ENCODE measurements around the gene UFSP2. TPM values are rescaled to one million over a fixed set of nuclear protein-coding genes. Genes with fewer than 3 reads are reported as not detected.

Gene UFSP2
- polyA plus RNA-seq, 2 donors: 8.3 to 18.1 TPM

- no peak overlapping the region for H3K27ac ChIP-seq (ENCODE audit: low read depth in 2 of 2, low read length in 1 of 2)
These were observed 31.1 kb downstream of the UFSP2 start for GRCh38 chr4:185394568-185395237.

GRCh38 chr4:185392156-185392555, 33.6 kb downstream of the UFSP2 start:
- H3K27ac ChIP-seq (ENCODE audit: low read depth in 2 of 2, low read length in 1 of 2): no peak overlapping the region
- H3K4me1 ChIP-seq (ENCODE audit: control insufficient read depth in 2 of 2, insufficient read depth in 2 of 2, low read length in 1 of 2): peaks cover 0 to 2% of the 10 kb centered on the region in 2 donors
- H3K4me3 ChIP-seq (ENCODE audit: low read depth in 1 of 2, low read length in 2 of 2): no peak overlapping the region
- WGBS, 2 donors: 78 to 82% methylated on average over 1 of the region's 1 CpG
- H3K9me3 ChIP-seq (ENCODE audit: control insufficient read depth in 2 of 2, insufficient read depth in 1 of 2, low read depth in 1 of 2, low read length in 1 of 2): no peaks in the 10 kb centered on the region
- no peaks in the 10 kb centered on the region for H3K36me3 ChIP-seq (ENCODE audit: control insufficient read depth in 2 of 2, insufficient read depth in 2 of 2, low read length in 1 of 2)
- no peaks in the 10 kb centered on the region for H3K27me3 ChIP-seq (ENCODE audit: control insufficient read depth in 1 of 2, insufficient read depth in 2 of 2, low read length in 2 of 2)

More at GRCh38 chr4:185394568-185395237, 31.1 kb downstream of the UFSP2 start:
- no peaks in the 10 kb centered on the region for H3K27me3 ChIP-seq (ENCODE audit: control insufficient read depth in 1 of 2, insufficient read depth in 2 of 2, low read length in 2 of 2)
- H3K9me3 ChIP-seq (ENCODE audit: control insufficient read depth in 2 of 2, insufficient read depth in 1 of 2, low read depth in 1 of 2, low read length in 1 of 2): no peaks in the 10 kb centered on the region
- WGBS, 2 donors: 44 to 47% methylated on average over 12 of the region's 12 CpGs
- no peaks in the 10 kb centered on the region for H3K4me1 ChIP-seq (ENCODE audit: control insufficient read depth in 2 of 2, insufficient read depth in 2 of 2, low read length in 1 of 2)
- H3K4me3 ChIP-seq (ENCODE audit: low read depth in 1 of 2, low read length in 2 of 2): peak overlapping the region in 1 of 2 donors; percentile 50
- no peaks in the 10 kb centered on the region for H3K36me3 ChIP-seq (ENCODE audit: control insufficient read depth in 2 of 2, insufficient read depth in 2 of 2, low read length in 1 of 2)

- Histone ChIP-seq H3K27ac (ENCODE audit: low read depth in 2 of 2, low read length in 1 of 2) (no peak overlapping the region), H3K27me3 (ENCODE audit: control insufficient read depth in 1 of 2, insufficient read depth in 2 of 2, low read length in 2 of 2) (no peaks in the 10 kb centered on the region), H3K4me1 (ENCODE audit: control insufficient read depth in 2 of 2, insufficient read depth in 2 of 2, low read length in 1 of 2) (peaks cover 0 to 2% of the 10 kb centered on the region in 2 donors), H3K36me3 (ENCODE audit: control insufficient read depth in 2 of 2, insufficient read depth in 2 of 2, low read length in 1 of 2) (no peaks in the 10 kb centered on the region), H3K9me3 (ENCODE audit: control insufficient read depth in 2 of 2, insufficient read depth in 1 of 2, low read depth in 1 of 2, low read length in 1 of 2) (no peaks in the 10 kb centered on the region), H3K4me3 (ENCODE audit: low read depth in 1 of 2, low read length in 2 of 2) (no peak overlapping the region)
- WGBS, 2 donors: 94 to 96% methylated on average over 6 of the region's 6 CpGs
These were observed 34.8 kb downstream of the UFSP2 start for GRCh38 chr4:185390941-185391340.

- Histone ChIP-seq H3K4me3 (ENCODE audit: low read depth in 1 of 2, low read length in 2 of 2) (no peak overlapping the region), H3K4me1 (ENCODE audit: control insufficient read depth in 2 of 2, insufficient read depth in 2 of 2, low read length in 1 of 2) (peaks cover 0 to 2% of the 10 kb centered on the region in 2 donors), H3K27me3 (ENCODE audit: control insufficient read depth in 1 of 2, insufficient read depth in 2 of 2, low read length in 2 of 2) (no peaks in the 10 kb centered on the region), H3K36me3 (ENCODE audit: control insufficient read depth in 2 of 2, insufficient read depth in 2 of 2, low read length in 1 of 2) (no peaks in the 10 kb centered on the region), H3K27ac (ENCODE audit: low read depth in 2 of 2, low read length in 1 of 2) (no peak overlapping the region), H3K9me3 (ENCODE audit: control insufficient read depth in 2 of 2, insufficient read depth in 1 of 2, low read depth in 1 of 2, low read length in 1 of 2) (no peaks in the 10 kb centered on the region)
- WGBS, 2 donors: 96 to 97% methylated on average over 12 of the region's 12 CpGs
These were observed 37.8 kb downstream of the UFSP2 start for GRCh38 chr4:185387957-185388356.

- H3K27ac ChIP-seq (ENCODE audit: low read depth in 2 of 2, low read length in 1 of 2): no peak overlapping the region
- no peaks in the 10 kb centered on the region for H3K27me3 ChIP-seq (ENCODE audit: control insufficient read depth in 1 of 2, insufficient read depth in 2 of 2, low read length in 2 of 2)
- H3K4me3 ChIP-seq (ENCODE audit: low read depth in 1 of 2, low read length in 2 of 2): no peak overlapping the region
- H3K9me3 ChIP-seq (ENCODE audit: control insufficient read depth in 2 of 2, insufficient read depth in 1 of 2, low read depth in 1 of 2, low read length in 1 of 2): no peaks in the 10 kb centered on the region
- WGBS, 2 donors: 41 to 50% methylated on average over 10 of the region's 10 CpGs
- no peaks in the 10 kb centered on the region for H3K36me3 ChIP-seq (ENCODE audit: control insufficient read depth in 2 of 2, insufficient read depth in 2 of 2, low read length in 1 of 2)
- H3K4me1 ChIP-seq (ENCODE audit: control insufficient read depth in 2 of 2, insufficient read depth in 2 of 2, low read length in 1 of 2): peaks cover 0 to 2% of the 10 kb centered on the region in 2 donors
These were observed 40.8 kb downstream of the UFSP2 start for GRCh38 chr4:185384930-185385331.

- 73 to 93% methylated on average over 2 of the region's 2 CpGs for WGBS, 2 donors
- no peaks in the 10 kb centered on the region for H3K36me3 ChIP-seq (ENCODE audit: control insufficient read depth in 2 of 2, insufficient read depth in 2 of 2, low read length in 1 of 2)
- peak overlapping the region; percentile 67 to 84 for H3K27ac ChIP-seq (ENCODE audit: low read depth in 2 of 2, low read length in 1 of 2)
- no peaks in the 10 kb centered on the region for H3K9me3 ChIP-seq (ENCODE audit: control insufficient read depth in 2 of 2, insufficient read depth in 1 of 2, low read depth in 1 of 2, low read length in 1 of 2)
- peaks cover 0 to 2% of the 10 kb centered on the region in 2 donors for H3K4me1 ChIP-seq (ENCODE audit: control insufficient read depth in 2 of 2, insufficient read depth in 2 of 2, low read length in 1 of 2)
- no peaks in the 10 kb centered on the region for H3K27me3 ChIP-seq (ENCODE audit: control insufficient read depth in 1 of 2, insufficient read depth in 2 of 2, low read length in 2 of 2)
- H3K4me3 ChIP-seq (ENCODE audit: low read depth in 1 of 2, low read length in 2 of 2): no peak overlapping the region
These were observed 41.7 kb downstream of the UFSP2 start for GRCh38 chr4:185384061-185384460.

- Histone ChIP-seq H3K27ac (ENCODE audit: low read depth in 2 of 2, low read length in 1 of 2) (peak overlapping the region; percentile 67 to 84), H3K4me1 (ENCODE audit: control insufficient read depth in 2 of 2, insufficient read depth in 2 of 2, low read length in 1 of 2) (peaks cover 0 to 2% of the 10 kb centered on the region in 2 donors), H3K4me3 (ENCODE audit: low read depth in 1 of 2, low read length in 2 of 2) (peak overlapping the region in 1 of 2 donors; percentile 8), H3K27me3 (ENCODE audit: control insufficient read depth in 1 of 2, insufficient read depth in 2 of 2, low read length in 2 of 2) (no peaks in the 10 kb centered on the region), H3K9me3 (ENCODE audit: control insufficient read depth in 2 of 2, insufficient read depth in 1 of 2, low read depth in 1 of 2, low read length in 1 of 2) (no peaks in the 10 kb centered on the region), H3K36me3 (ENCODE audit: control insufficient read depth in 2 of 2, insufficient read depth in 2 of 2, low read length in 1 of 2) (no peaks in the 10 kb centered on the region)
- WGBS, 2 donors: 47 to 48% methylated on average over 4 of the region's 4 CpGs
These were observed 42.3 kb downstream of the UFSP2 start for GRCh38 chr4:185383451-185383850.

GRCh38 chr4:185382754-185383153, 43.0 kb downstream of the UFSP2 start:
- no peaks in the 10 kb centered on the region for H3K36me3 ChIP-seq (ENCODE audit: control insufficient read depth in 2 of 2, insufficient read depth in 2 of 2, low read length in 1 of 2)
- no peak overlapping the region for H3K27ac ChIP-seq (ENCODE audit: low read depth in 2 of 2, low read length in 1 of 2)
- peaks cover 0 to 2% of the 10 kb centered on the region in 2 donors for H3K4me1 ChIP-seq (ENCODE audit: control insufficient read depth in 2 of 2, insufficient read depth in 2 of 2, low read length in 1 of 2)
- H3K27me3 ChIP-seq (ENCODE audit: control insufficient read depth in 1 of 2, insufficient read depth in 2 of 2, low read length in 2 of 2): no peaks in the 10 kb centered on the region
- H3K4me3 ChIP-seq (ENCODE audit: low read depth in 1 of 2, low read length in 2 of 2): no peak overlapping the region
- H3K9me3 ChIP-seq (ENCODE audit: control insufficient read depth in 2 of 2, insufficient read depth in 1 of 2, low read depth in 1 of 2, low read length in 1 of 2): no peaks in the 10 kb centered on the region

GRCh38 chr4:185381288-185382196, 44.2 kb downstream of the UFSP2 start:
- H3K27ac ChIP-seq (ENCODE audit: low read depth in 2 of 2, low read length in 1 of 2): no peak overlapping the region
- H3K4me1 ChIP-seq (ENCODE audit: control insufficient read depth in 2 of 2, insufficient read depth in 2 of 2, low read length in 1 of 2): no peaks in the 10 kb centered on the region
- no peaks in the 10 kb centered on the region for H3K36me3 ChIP-seq (ENCODE audit: control insufficient read depth in 2 of 2, insufficient read depth in 2 of 2, low read length in 1 of 2)
- no peak overlapping the region for H3K4me3 ChIP-seq (ENCODE audit: low read depth in 1 of 2, low read length in 2 of 2)
- no peaks in the 10 kb centered on the region for H3K9me3 ChIP-seq (ENCODE audit: control insufficient read depth in 2 of 2, insufficient read depth in 1 of 2, low read depth in 1 of 2, low read length in 1 of 2)
- H3K27me3 ChIP-seq (ENCODE audit: control insufficient read depth in 1 of 2, insufficient read depth in 2 of 2, low read length in 2 of 2): no peaks in the 10 kb centered on the region
- WGBS, 2 donors: 35 to 48% methylated on average over 4 of the region's 4 CpGs

Measured in esophagus (tissue), 2 donors.